IMR-90 (cell line): ENCODE results near the gene AKIP1. TPM values are rescaled to one million over a fixed set of nuclear protein-coding genes. Genes with fewer than 3 reads are reported as not detected.
A peak's percentile ranks its signal among the peaks of the same experiment; 100 is the strongest.

Experiments used
- ATAC-seq: fragments of 200-7000 bp; cut with Tn5 transposase; 2 replicates; pipeline ENCODE4 v1.9.1; 2020; ENCODE audit warnings: low read depth, mild to moderate bottlenecking, moderate library complexity
- BruUV-seq: library from RNA; stranded (reverse); fragments of 400-500 nt; replicated peaks from 2 replicates; lab custom pipeline; 2021; lab: Mats Ljungman, UMichigan
- CTCF ChIA-PET: fragments of 300-600 bp; formaldehyde crosslinking; extraction: SDS; loops from one replicate; lab custom pipeline; 2021; ENCODE audit warnings: antibody characterized with exemption; lab: Yijun Ruan, JAX
- POLR2A ChIA-PET: fragments of 300-600 bp; sonication (Branson Sonifier 250); formaldehyde crosslinking; loops from one replicate; lab custom pipeline; 2022; ENCODE audit warnings: antibody characterized with exemption; ENCODE audit not compliant: unreplicated experiment; lab: Charles Lee
- DNase-seq: peaks from one replicate; pipeline ENCODE4 v3.0.0; 2013
- H2AFZ ChIP-seq: replicated peaks from 2 replicates; pipeline ENCODE3; 2013; ENCODE audit warnings: low read length, mild to moderate bottlenecking; ENCODE audit not compliant: poor library complexity
- H2AK5ac ChIP-seq: 2 replicates; pipeline ENCODE4 v1.6.1; 2013; ENCODE audit warnings: low read depth, low read length, inconsistent platforms
- H2AK9ac ChIP-seq: replicated peaks from 2 replicates; pipeline ENCODE3; 2013; ENCODE audit warnings: mild to moderate bottlenecking, low read depth, low read length, moderate library complexity; ENCODE audit not compliant: poor library complexity
- H2BK120ac ChIP-seq: 2 replicates; pipeline ENCODE4 v1.6.1; 2013; ENCODE audit warnings: low read depth, low read length, inconsistent platforms
- H2BK15ac ChIP-seq: 3 replicates; pipeline ENCODE4 v1.6.1; 2013; ENCODE audit warnings: low read depth, low read length, inconsistent platforms
- H2BK20ac ChIP-seq: 2 replicates; pipeline ENCODE4 v1.6.1; 2013; ENCODE audit warnings: low read depth, mild to moderate bottlenecking, inconsistent platforms, low read length, moderate library complexity
- H2BK5ac ChIP-seq: 2 replicates; pipeline ENCODE4 v1.6.1; 2013; ENCODE audit warnings: mild to moderate bottlenecking, low read depth, low read length, inconsistent platforms; ENCODE audit not compliant: poor library complexity, severe bottlenecking
- H3K14ac ChIP-seq: replicated peaks from 2 replicates; pipeline ENCODE4 v1.6.1; 2013; ENCODE audit warnings: low read depth, low read length, inconsistent platforms
- H3K18ac ChIP-seq: 2 replicates; pipeline ENCODE4 v1.6.1; 2013; ENCODE audit warnings: low read depth, low read length, control low read depth
- H3K23ac ChIP-seq: 2 replicates; pipeline ENCODE4 v1.6.1; 2013; ENCODE audit warnings: low read depth, low read length, inconsistent platforms
- H3K27ac ChIP-seq: 2 replicates; pipeline ENCODE4 v1.5.1; 2013; ENCODE audit warnings: mild to moderate bottlenecking, control low read depth, low read length; ENCODE audit not compliant: insufficient read depth
- H3K27me3 ChIP-seq: 2 replicates; pipeline ENCODE4 v1.6.1; 2013; ENCODE audit warnings: low read length; ENCODE audit not compliant: control insufficient read depth, insufficient read depth
- H3K36me3 ChIP-seq: 2 replicates; pipeline ENCODE4 v1.6.1; 2013; ENCODE audit warnings: low read length, mixed read lengths; ENCODE audit not compliant: control insufficient read depth, insufficient read depth
- H3K4ac ChIP-seq: 2 replicates; pipeline ENCODE4 v1.6.1; 2013; ENCODE audit warnings: low read depth, low read length, inconsistent platforms
- H3K4me1 ChIP-seq: 2 replicates; pipeline ENCODE4 v1.6.1; 2013; ENCODE audit warnings: low read length, mixed read lengths; ENCODE audit not compliant: control insufficient read depth, insufficient read depth
- H3K4me2 ChIP-seq: 2 replicates; pipeline ENCODE4 v1.6.1; 2013; ENCODE audit warnings: low read depth, mild to moderate bottlenecking, control low read depth, low read length, moderate library complexity
- H3K4me3 ChIP-seq: 2 replicates; pipeline ENCODE4 v1.5.1; 2013; ENCODE audit warnings: low read depth, mild to moderate bottlenecking, control low read depth, low read length, moderate library complexity; ENCODE audit not compliant: insufficient read depth
- H3K56ac ChIP-seq: 2 replicates; pipeline ENCODE4 v1.6.1; 2013; ENCODE audit warnings: low read length, inconsistent platforms; ENCODE audit not compliant: insufficient read depth; ENCODE audit errors: extremely low read depth
- H3K79me1 ChIP-seq, 2 experiments: 2 replicates each; pipeline ENCODE4 v1.6.1; 2013; ENCODE audit warnings: low read length in 2 of 2, inconsistent platforms in 1 of 2, low read depth in 1 of 2
- H3K9ac ChIP-seq: 2 replicates; pipeline ENCODE4 v1.6.1; 2013; ENCODE audit warnings: low read depth, low read length, control low read depth
- H3K9me1 ChIP-seq: 2 replicates; pipeline ENCODE4 v1.6.1; 2013; ENCODE audit warnings: low read length, inconsistent platforms; ENCODE audit not compliant: insufficient read depth
- H3K9me3 ChIP-seq: 2 replicates; pipeline ENCODE4 v1.6.1; 2013; ENCODE audit warnings: low read length; ENCODE audit not compliant: control insufficient read depth, insufficient read depth
- H4K20me1 ChIP-seq: 2 replicates; pipeline ENCODE4 v1.6.1; 2013; ENCODE audit warnings: low read length, inconsistent platforms; ENCODE audit not compliant: insufficient read depth
- H4K5ac ChIP-seq: 2 replicates; pipeline ENCODE4 v1.6.1; 2013; ENCODE audit warnings: mild to moderate bottlenecking, low read depth, low read length, control low read depth
- H4K8ac ChIP-seq, 2 experiments: 2 replicates each; pipeline ENCODE4 v1.6.1; 2013; ENCODE audit warnings: low read depth in 2 of 2, low read length in 2 of 2, control low read depth in 1 of 2, inconsistent platforms in 1 of 2
- H4K91ac ChIP-seq: 2 replicates; pipeline ENCODE4 v1.6.1; 2013; ENCODE audit warnings: low read depth, low read length, inconsistent platforms; ENCODE audit not compliant: insufficient read depth
- CTCF ChIP-seq: conservative IDR thresholded peaks from 2 replicates; pipeline ENCODE4 v1.5.1; 2012; ENCODE audit warnings: mild to moderate bottlenecking, low read depth, low read length, improper control_type of control experiment
- POLR2A ChIP-seq: IDR thresholded peaks from 2 replicates; pipeline ENCODE4 v1.6.1; 2012; ENCODE audit warnings: mild to moderate bottlenecking, low read depth, low read length
- USF2 ChIP-seq: fragments of 150-350 bp; IDR thresholded peaks from 2 replicates; pipeline ENCODE4 v1.6.1; 2017; ENCODE audit warnings: mild to moderate bottlenecking, antibody characterized with exemption, low read length, low read depth
- WGBS, 2 experiments: methylation state at CpG; one replicate each; pipeline versions ENCODE4 v1.1.5 to v1.1.7; 2013; ENCODE audit warnings: missing lambda C conversion rate in 2 of 2; ENCODE audit not compliant: insufficient read length in 1 of 2; ENCODE audit errors: extremely low coverage in 2 of 2; 5-methylcytosine and 5-hydroxymethylcytosine counted together
- dilution Hi-C: fragments of 300-500 bp; cut with HindIII; formaldehyde crosslinking; loops from one replicate; pipeline ENCODE4 v1.14.3; 2018; ENCODE audit warnings: low sequenced_read_pairs; ENCODE audit not compliant: unreplicated experiment
- in situ Hi-C: fragments of 300-500 bp; cut with MboI; formaldehyde crosslinking; loops from 3 replicates; pipeline ENCODE4 v1.14.3; 2019; ENCODE audit warnings: low sequenced_read_pairs, inconsistent platforms, mixed read lengths
- intact Hi-C: fragments of 100-400 bp; cut with micrococcal nuclease; formaldehyde crosslinking; loops from 2 replicates; pipeline ENCODE4 v1.10.0; 2022
- polyA plus RNA-seq, 3 experiments: library from polyadenylated mRNA; depleted of rRNA; stranded (reverse); fragments of >200 nt; gene quantifications; 2 replicates each; pipeline ENCODE4 v1.2.3, GENCODE V29; 2012; ENCODE audit warnings: low replicate concordance in 1 of 3
- total RNA-seq: library from RNA; depleted of rRNA; stranded (reverse); fragments of >200 nt; gene quantifications from 2 replicates; pipeline ENCODE4 v1.2.3, GENCODE V29; 2012

The AKIP1 gene
- total and polyA plus RNA-seq, 2 of the 4 experiments (the other 2 are of a cell fraction): 33.9 to 36.0 TPM

GRCh38 chr11:8927233-8927632 lies 16.2 kb downstream of the AKIP1 start:
- Histone ChIP-seq H3K9ac (no peak overlapping the region), H2BK20ac (peak overlapping the region; percentile 55; the same call in 1 of the 2 replicates), H3K23ac (no peak overlapping the region), H3K9me1 (peaks cover 18% of the 10 kb centered on the region; the same call in 1 of the 2 replicates), H3K27ac (no peak overlapping the region), H3K56ac (no peak overlapping the region), H3K27me3 (no peaks in the 10 kb centered on the region), H3K36me3 (peaks cover 7% of the 10 kb centered on the region), H4K5ac (no peak overlapping the region), H2AK9ac (no peak overlapping the region), H3K9me3 (no peaks in the 10 kb centered on the region), H3K14ac (no peak overlapping the region), H3K79me1 (no peaks in the 10 kb centered on the region), H4K8ac (no peak overlapping the region), H2BK15ac (no peak overlapping the region), H2BK5ac (no peak overlapping the region), H4K20me1 (no peaks in the 10 kb centered on the region), H2AK5ac (peak overlapping the region; percentile 57; the same call in 1 of the 2 replicates), H3K4me3 (no peak overlapping the region), H2AFZ (no peak overlapping the region), H2BK120ac (no peak overlapping the region), H4K91ac (no peak overlapping the region), H3K4me2 (no peak overlapping the region), H3K4me1 (peaks cover 10% of the 10 kb centered on the region), H3K4ac (no peak overlapping the region), H3K18ac (no peak overlapping the region)
- intact Hi-C loops: no loop called here
- ChIA-PET CTCF (no interaction called here), POLR2A (no interaction called here)
- dilution Hi-C loops: no loop called here
- TF ChIP-seq USF2: no peak
- TF ChIP-seq POLR2A: no peak
- TF ChIP-seq CTCF: no peak
- no peak for ATAC-seq
- BruUV-seq: no TSS peak
- WGBS, 2 experiments: 93% methylated on average over 3 of the region's 5 CpGs; no CpG with 5 or more reads in 1 of the 2 experiments
- in situ Hi-C loops: no loop called here
- DNase-seq: no peak
